ENCODE data around the gene WDR43. TPM values are rescaled to one million over a fixed set of nuclear protein-coding genes. Genes with fewer than 3 reads are reported as not detected.

WDR43 gene
- total RNA-seq, 2 experiments from 2014 or later = 62.4 to 73.2 TPM

DNA sequence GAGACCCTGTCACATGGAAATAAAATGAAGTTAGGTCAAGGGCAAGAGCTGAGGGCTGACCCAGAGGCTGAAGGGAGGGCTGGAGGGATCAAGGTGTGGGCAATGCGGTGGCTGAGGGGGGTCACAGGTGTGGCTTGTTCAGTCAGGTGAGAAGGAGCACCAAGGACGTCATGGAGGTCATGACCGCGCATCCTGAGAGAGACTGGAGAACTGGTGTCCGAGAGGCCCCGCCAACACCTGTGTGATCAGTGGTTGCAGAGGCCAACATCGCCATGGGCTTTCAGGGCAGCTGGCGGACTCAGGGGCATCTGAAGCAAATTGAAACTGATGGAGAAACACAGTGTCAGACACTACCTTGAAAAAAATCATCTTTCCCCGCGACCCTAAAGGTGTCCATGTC, 99.6 kb downstream of the WDR43 start:
- DNase-seq = no peak
- Histone ChIP-seq H3K9me3 (ENCODE audit: control insufficient read depth in 1 of 2, insufficient read depth in 1 of 2, low read length in 2 of 2) (no peaks in the 10 kb centered on the region), H3K36me3 (ENCODE audit: insufficient read depth, low read length) (no peaks in the 10 kb centered on the region), H3K4me3 (ENCODE audit: low read length) (no peak overlapping the region), H3K4me1 (ENCODE audit: insufficient read depth, low read length) (peaks cover 2% of the 10 kb centered on the region), H3K27me3 (ENCODE audit: control insufficient read depth in 1 of 2, insufficient read depth in 2 of 2, low read length in 2 of 2) (no peaks in the 10 kb centered on the region), H3K27ac (ENCODE audit: low read depth in 1 of 2, low read length in 2 of 2) (no peak overlapping the region)
- peaks cover 7% of the 10 kb centered on the region for H3K4me1 Mint-ChIP-seq (ENCODE audit: low read depth)
- POLR2A ChIA-PET = no interaction called here
- no peak overlapping the region for H3K27ac Mint-ChIP-seq
- TF ChIP-seq, protein P1, sequence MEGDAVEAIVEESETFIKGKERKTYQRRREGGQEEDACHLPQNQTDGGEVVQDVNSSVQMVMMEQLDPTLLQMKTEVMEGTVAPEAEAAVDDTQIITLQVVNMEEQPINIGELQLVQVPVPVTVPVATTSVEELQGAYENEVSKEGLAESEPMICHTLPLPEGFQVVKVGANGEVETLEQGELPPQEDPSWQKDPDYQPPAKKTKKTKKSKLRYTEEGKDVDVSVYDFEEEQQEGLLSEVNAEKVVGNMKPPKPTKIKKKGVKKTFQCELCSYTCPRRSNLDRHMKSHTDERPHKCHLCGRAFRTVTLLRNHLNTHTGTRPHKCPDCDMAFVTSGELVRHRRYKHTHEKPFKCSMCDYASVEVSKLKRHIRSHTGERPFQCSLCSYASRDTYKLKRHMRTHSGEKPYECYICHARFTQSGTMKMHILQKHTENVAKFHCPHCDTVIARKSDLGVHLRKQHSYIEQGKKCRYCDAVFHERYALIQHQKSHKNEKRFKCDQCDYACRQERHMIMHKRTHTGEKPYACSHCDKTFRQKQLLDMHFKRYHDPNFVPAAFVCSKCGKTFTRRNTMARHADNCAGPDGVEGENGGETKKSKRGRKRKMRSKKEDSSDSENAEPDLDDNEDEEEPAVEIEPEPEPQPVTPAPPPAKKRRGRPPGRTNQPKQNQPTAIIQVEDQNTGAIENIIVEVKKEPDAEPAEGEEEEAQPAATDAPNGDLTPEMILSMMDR (IDR thresholded peaks at IDR 0.05) = no peak
- no peak for ATAC-seq (ENCODE audit: poor library complexity)
- intact Hi-C loops (cut with DNase I, micrococcal nuclease) = no loop called here
- H3K36me3 Mint-ChIP-seq (ENCODE audit: low read depth) = no peaks in the 10 kb centered on the region
- H3K27me3 Mint-ChIP-seq = no peaks in the 10 kb centered on the region
- CTCF ChIA-PET = no interaction called here
- no peaks in the 10 kb centered on the region for H3K9me3 Mint-ChIP-seq
- no peak overlapping the region for H3K4me3 Mint-ChIP-seq

DNA sequence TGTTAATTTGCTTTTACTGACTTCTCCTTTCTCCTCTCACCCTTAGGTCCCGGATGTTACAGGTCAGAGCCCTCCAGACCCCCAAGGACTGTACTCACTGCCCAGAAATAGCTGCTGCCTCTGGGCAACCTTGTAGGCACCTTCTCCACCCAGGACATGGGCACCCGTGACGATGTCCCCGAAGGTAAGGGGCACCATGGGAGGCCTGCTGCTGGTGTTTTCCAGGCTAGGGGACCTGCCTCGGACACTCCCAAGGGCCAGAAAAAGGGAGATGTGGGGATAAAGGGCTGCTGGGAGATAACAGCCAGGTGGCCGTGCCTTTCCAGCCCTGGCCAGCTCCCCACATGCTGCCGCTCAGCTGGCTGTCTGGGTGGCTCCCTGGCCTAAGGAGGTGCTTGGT, 100.2 kb downstream of the WDR43 start:
- no peak overlapping the region for H3K4me3 Mint-ChIP-seq
- intact Hi-C loops (cut with DNase I, micrococcal nuclease) = no loop called here
- no peaks in the 10 kb centered on the region for H3K36me3 ChIP-seq (ENCODE audit: insufficient read depth, low read length)
- DNase-seq (no peak), ATAC-seq (ENCODE audit: poor library complexity) (no peak)
- ChIA-PET POLR2A (no interaction called here), CTCF (interaction anchor here (0.6 kb wide), 1 partner anchor 264 kb away, joined by 3 read pairs; no protein-coding TSS in a partner anchor)
- peaks cover 10% of the 10 kb centered on the region for H3K4me1 Mint-ChIP-seq (ENCODE audit: low read depth)
- H3K27ac ChIP-seq (ENCODE audit: low read depth in 1 of 2, low read length in 2 of 2) = no peak overlapping the region
- H3K27ac Mint-ChIP-seq = no peak overlapping the region
- TF ChIP-seq, protein P1 (IDR thresholded peaks at IDR 0.05) = no peak
- H3K9me3 ChIP-seq (ENCODE audit: control insufficient read depth in 1 of 2, insufficient read depth in 1 of 2, low read length in 2 of 2) = no peaks in the 10 kb centered on the region
- H3K27me3 Mint-ChIP-seq = no peaks in the 10 kb centered on the region
- H3K27me3 ChIP-seq (ENCODE audit: control insufficient read depth in 1 of 2, insufficient read depth in 2 of 2, low read length in 2 of 2) = no peaks in the 10 kb centered on the region
- H3K9me3 Mint-ChIP-seq = no peaks in the 10 kb centered on the region
- H3K4me3 ChIP-seq (ENCODE audit: low read length) = no peak overlapping the region
- peaks cover 8% of the 10 kb centered on the region for H3K4me1 ChIP-seq (ENCODE audit: insufficient read depth, low read length)
- no peaks in the 10 kb centered on the region for H3K36me3 Mint-ChIP-seq (ENCODE audit: low read depth)

GRCh38 chr2:28995765-28996750, 101.6 kb downstream of the WDR43 start:
- Histone ChIP-seq H3K4me1 (ENCODE audit: insufficient read depth, low read length) (peaks cover 22% of the 10 kb centered on the region), H3K9me3 (ENCODE audit: control insufficient read depth in 1 of 2, insufficient read depth in 1 of 2, low read length in 2 of 2) (no peaks in the 10 kb centered on the region), H3K27me3 (ENCODE audit: control insufficient read depth in 1 of 2, insufficient read depth in 2 of 2, low read length in 2 of 2) (no peaks in the 10 kb centered on the region), H3K27ac (ENCODE audit: low read depth in 1 of 2, low read length in 2 of 2) (no peak overlapping the region), H3K4me3 (ENCODE audit: low read length) (no peak overlapping the region), H3K36me3 (ENCODE audit: insufficient read depth, low read length) (no peaks in the 10 kb centered on the region)
- intact Hi-C loops (cut with DNase I, micrococcal nuclease) = no loop called here
- no peaks in the 10 kb centered on the region for H3K9me3 Mint-ChIP-seq
- H3K4me1 Mint-ChIP-seq (ENCODE audit: low read depth) = peaks cover 24% of the 10 kb centered on the region
- no peak overlapping the region for H3K27ac Mint-ChIP-seq
- DNase-seq (no peak), ATAC-seq (ENCODE audit: poor library complexity) (no peak)
- POLR2A ChIA-PET = interaction anchor here (1.9 kb wide), 1 partner anchor 19 kb away, joined by 6 read pairs; no protein-coding TSS in a partner anchor
- CTCF ChIA-PET = no interaction called here
- TF ChIP-seq, protein P1 (IDR thresholded peaks at IDR 0.05) = no peak
- H3K27me3 Mint-ChIP-seq = no peaks in the 10 kb centered on the region
- no peaks in the 10 kb centered on the region for H3K36me3 Mint-ChIP-seq (ENCODE audit: low read depth)
- no peak overlapping the region for H3K4me3 Mint-ChIP-seq
